ENCODE results near the gene UCP2.

- TF ChIP-seq, protein P1, sequence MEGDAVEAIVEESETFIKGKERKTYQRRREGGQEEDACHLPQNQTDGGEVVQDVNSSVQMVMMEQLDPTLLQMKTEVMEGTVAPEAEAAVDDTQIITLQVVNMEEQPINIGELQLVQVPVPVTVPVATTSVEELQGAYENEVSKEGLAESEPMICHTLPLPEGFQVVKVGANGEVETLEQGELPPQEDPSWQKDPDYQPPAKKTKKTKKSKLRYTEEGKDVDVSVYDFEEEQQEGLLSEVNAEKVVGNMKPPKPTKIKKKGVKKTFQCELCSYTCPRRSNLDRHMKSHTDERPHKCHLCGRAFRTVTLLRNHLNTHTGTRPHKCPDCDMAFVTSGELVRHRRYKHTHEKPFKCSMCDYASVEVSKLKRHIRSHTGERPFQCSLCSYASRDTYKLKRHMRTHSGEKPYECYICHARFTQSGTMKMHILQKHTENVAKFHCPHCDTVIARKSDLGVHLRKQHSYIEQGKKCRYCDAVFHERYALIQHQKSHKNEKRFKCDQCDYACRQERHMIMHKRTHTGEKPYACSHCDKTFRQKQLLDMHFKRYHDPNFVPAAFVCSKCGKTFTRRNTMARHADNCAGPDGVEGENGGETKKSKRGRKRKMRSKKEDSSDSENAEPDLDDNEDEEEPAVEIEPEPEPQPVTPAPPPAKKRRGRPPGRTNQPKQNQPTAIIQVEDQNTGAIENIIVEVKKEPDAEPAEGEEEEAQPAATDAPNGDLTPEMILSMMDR (IDR thresholded peaks at IDR 0.05): no peak
- TF ChIP-seq POLR2A (IDR thresholded peaks at IDR 0.05): no peak
- TF ChIP-seq EP300 (IDR thresholded peaks at IDR 0.05): no peak
- no peak for TF ChIP-seq POLR2AphosphoS5 (IDR thresholded peaks at IDR 0.05)
Measured at GRCh38 chr11:73978576-73979086, 4.0 kb downstream of the UCP2 start.
